Occipital lobe (tissue), 2 donors: ENCODE data around the gene SAMD11. TPM values are rescaled to one million over a fixed set of nuclear protein-coding genes. Genes with fewer than 3 reads are reported as not detected.

ENCODE experiments used
- DNase-seq: peaks from one replicate; lab custom pipeline; 2025; lab: John Stamatoyannopoulos, UW
- total RNA-seq: library from RNA; depleted of rRNA; stranded (reverse); fragments of >200 nt; gene quantifications from one replicate; pipeline ENCODE4 v1.2.3, GENCODE V29; 2014

The SAMD11 gene
- total RNA-seq, 1 donor from 2014 or later = 0.16 TPM

DNA sequence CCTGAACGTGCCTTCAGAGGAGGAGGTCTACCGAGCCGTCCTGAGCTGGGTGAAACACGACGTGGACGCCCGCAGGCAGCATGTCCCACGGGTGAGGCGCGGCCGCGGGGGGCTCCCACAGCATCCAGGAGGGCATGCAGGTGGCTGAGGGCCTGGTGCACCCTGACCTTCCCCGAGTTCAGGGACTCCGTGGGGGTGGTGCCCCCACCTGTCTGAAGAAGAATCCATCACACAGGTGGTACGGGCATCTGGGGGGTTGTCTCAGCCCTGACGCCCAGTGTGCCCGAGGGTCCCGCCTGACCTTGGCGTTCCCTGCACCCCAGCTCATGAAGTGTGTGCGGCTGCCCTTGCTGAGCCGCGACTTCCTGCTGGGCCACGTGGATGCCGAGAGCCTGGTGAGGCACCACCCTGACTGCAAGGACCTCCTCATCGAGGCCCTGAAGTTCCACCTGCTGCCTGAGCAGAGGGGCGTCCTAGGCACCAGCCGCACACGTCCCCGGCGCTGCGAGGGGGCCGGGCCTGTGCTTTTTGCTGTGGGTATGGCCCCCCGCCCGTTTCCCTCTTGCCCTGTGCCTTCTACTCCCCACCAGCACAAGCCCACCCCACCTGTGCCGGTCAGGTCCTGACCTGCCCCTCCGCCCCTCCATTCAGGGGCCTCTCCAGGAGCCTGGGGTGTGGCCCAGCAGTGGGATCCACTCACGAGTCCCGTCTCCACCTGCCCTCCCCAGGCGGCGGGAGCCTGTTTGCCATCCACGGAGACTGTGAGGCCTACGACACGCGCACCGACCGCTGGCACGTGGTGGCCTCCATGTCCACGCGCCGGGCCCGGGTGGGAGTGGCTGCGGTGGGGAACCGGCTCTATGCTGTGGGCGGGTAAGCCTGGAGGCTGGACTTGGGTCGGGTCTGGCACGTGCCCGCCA is 38.9 kb downstream of the SAMD11 start:
- no peak for DNase-seq

DNA sequence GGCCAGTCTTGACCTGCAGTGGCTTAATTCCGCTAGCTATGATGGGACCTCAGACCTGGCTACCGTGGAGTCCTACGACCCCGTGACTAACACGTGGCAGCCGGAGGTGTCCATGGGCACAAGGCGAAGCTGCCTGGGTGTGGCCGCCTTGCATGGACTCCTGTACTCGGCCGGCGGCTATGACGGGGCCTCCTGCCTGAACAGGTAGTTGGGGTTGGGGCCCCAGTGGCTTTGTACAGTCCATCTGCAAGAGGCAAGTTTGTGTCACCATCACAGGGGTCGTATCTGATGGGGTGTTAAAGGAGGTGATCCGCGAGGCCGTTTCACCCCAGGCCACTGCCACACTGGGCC is 39.6 kb downstream of the SAMD11 start:
- DNase-seq = no peak

DNA sequence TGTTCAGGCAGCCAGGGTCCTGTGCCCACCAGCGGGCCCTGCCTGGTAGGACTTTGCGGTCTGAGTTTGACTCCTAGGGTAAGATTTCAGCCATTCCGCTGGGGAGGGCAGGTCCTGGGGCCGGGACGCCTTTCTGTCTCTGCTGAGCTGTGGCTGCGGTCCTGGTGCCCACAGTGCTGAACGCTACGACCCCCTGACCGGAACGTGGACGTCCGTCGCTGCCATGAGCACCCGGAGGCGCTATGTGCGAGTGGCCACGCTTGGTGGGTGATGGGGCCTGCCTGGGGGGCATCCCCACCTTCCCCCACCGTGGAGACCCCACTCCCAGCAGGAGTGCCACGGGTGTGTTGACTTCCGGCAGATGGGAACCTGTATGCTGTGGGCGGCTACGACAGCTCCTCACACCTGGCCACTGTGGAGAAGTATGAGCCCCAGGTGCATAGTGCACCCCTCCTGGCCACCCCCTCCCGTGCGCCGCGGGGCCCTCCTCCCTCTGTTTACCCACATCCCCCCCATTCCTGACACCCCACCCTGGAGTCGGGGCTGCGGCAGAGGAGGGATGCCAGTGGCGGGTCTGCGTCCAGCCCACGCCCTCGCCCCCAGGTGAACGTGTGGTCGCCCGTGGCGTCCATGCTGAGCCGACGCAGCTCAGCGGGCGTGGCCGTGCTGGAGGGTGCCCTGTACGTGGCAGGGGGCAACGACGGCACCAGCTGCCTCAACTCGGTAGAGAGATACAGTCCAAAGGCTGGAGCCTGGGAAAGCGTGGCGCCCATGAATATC is 40.2 kb downstream of the SAMD11 start:
- no peak for DNase-seq

DNA sequence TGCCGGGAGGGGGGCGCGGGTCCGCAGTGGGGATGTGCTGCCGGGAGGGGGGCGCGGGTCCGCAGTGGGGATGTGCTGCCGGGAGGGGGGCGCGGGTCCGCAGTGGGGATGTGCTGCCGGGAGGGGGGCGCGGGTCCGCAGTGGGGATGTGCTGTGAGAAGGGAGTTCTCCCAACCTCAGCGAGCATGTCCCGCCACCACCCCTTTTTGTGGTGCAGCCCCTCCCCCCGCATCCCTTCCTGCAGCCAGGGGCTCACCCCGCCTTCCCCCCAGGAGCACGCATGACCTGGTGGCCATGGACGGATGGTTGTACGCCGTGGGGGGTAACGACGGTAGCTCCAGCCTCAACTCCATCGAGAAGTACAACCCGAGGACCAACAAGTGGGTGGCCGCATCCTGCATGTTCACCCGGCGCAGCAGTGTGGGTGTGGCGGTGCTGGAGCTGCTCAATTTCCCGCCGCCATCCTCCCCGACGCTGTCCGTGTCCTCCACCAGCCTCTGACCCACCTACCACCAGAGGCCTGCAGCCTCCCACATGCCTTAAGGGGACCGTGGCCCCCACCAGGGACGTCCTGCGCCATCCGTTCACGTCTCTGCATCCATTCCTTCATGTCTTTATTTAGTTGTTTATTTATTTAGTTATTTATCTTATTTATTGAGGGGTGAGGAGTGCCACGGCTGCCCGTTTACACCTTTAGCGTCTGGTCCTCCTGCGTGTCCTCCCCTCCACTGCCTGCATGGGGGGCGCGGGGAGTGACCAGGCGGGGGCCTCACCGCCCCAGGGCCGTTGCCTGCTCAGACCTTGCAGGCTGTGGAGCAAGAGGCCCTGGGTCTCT is 41.2 kb downstream of the SAMD11 start:
- no peak for DNase-seq

DNA sequence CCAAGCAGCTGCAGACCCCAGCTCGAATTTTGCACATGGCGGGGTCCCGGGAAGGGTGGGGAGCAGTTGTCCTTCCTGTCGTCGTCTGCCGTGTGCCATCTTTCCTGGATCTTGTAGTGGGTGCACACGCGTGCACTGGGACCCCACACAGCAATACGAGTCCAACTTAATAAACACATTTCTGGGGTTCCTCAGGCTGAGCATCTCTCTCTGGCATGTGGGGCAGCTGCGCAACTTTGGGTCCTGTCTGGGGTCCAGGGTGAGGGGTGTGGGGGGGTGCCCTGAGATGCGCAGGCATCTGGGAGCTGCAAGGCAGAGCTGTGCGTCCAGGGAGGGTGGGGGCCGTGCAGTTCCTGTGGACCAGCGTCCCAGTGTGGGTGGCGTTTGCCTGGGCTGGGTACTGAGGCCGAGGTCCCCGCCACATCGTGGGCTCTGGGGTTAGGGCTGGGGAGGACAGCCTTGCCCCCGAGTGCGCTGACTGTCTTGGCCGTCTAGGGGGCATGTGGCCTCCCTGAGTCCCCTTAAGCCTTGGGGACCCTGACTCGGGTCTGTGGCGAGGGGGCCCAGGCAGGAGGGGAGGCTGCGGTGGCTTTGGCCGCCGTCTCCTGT is 41.9 kb downstream of the SAMD11 start:
- no peak for DNase-seq

DNA sequence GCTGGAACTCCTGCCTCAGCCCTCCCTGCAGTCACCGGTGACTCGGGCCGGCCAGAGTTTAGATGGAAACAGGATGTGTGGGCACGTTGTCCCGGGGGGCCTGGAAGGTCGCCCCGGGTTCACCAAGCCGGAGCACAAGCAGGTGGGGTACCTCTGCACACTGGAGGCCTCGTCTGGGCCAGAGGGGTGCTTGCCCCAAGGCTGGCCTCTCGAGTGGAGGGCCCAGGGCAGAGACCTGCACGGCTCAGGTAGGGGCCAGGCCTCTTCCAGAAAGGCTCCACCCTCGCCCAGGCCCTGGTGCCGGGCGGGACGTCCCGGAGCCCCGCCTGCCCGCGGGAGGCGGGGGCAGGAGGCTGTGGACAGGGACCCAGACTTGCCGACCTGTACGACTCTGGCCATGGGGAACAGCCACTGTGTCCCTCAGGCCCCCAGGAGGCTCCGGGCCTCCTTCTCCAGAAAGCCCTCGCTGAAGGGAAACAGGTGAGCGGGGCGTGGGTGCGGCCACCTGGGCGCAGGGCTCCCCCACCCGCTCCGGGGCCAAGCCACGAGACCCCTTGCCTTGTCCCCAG is 42.5 kb downstream of the SAMD11 start, which contains the start of gene PLEKHN1:
PLEKHN1 (plus strand) TSS at position 348 of the 569 bp plus-strand sequence; CDS start at position 398, 50 bp downstream.
- no peak for DNase-seq

DNA sequence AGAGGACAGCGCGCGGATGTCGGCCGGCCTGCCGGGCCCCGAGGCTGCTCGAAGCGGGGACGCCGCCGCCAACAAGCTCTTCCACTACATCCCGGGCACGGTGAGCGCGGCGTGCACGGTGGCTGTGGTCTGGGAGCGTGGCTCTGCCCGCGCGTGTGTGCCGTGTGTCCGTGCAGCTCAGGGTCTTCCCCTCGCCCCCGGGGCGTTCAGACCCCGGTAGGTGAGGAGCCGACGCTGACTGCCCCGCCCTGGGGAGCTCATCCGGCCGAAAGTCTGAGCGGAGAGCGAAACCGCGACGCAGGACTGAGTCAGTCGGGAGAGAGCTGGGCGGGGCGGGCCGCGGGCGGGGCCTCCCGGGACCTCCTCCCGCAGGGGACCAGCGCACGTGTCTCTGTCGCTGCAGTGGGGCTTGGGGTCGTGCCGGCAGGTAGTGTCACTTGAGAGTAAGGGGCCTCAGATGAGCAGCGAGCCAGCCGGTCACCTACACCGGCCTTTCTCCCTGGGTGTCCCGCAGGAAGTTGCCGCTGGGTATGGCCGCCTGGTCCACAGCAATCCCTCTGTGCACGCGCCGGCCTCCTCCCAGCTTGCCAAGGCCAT is 43.1 kb downstream of the SAMD11 start:
- DNase-seq = peak; percentile 31

DNA sequence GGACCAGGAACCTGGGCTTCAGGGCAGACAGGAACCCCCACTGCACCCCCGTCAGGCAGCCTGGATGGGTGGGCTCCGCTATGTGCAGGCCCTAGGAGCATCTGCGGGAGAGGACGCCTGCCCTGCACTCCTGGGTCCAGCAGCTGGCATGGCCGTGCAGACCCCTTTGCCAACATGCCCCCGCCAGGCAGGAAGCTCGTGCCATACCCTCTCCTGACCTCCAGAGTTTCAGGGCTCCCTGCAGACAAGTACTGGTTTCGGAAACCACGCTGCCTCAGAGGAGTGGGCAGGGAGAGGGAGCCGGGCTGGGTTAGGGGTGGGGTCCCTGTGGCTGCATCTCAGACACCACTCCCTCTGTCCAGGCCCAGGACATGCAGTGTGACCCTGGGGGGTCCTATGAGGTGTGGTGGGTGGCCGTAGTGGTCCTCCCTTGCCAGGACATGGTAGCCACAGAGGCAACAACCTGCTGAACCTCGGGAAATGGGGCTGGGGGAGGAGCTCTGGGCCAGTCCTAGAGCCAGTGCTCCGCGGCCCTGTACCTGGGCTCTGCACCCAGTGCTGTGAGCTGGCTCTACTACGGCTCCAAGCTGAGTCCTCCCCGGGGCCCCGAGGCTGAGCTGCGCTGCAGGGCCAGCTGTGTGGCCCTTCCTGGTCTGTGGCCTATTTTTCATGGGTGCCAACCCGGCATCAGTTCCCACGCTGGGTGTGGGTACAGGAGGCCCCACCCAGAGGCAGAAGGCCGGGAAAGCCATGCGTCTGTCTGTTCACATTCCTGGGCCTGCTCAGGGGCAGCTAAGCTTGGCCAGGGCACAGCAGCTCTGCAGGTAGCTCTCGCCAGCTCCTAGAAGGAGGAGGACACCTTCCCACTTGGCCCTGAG is 44.0 kb downstream of the SAMD11 start:
- no peak for DNase-seq

DNA sequence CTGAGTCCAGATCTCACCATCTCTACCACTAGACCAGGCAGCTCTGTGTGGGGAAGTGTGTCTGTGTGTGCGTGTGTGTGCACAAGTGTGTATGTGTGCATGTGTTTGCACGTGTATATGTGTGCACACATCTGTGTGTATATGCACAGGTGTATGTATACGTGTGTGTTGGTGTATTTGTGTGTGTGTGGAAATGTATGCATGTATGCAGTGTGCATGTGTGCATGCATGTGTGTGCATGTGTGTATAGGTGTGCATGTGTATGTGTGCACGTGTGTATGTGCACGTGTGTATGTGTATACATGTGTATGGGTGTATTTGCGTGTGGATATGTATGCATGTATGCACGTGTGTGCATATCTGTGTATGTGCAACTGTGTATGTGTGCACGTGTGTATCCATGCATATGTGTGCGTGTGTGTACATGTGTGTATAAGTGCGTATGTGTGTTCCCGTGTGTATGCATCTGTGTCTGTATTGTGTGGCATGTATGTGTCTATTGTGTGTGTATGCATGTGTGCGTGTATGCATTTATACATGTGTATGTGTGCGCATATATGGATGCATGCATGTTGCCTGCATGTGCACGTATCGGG is 45.6 kb downstream of the SAMD11 start:
- no peak for DNase-seq

DNA sequence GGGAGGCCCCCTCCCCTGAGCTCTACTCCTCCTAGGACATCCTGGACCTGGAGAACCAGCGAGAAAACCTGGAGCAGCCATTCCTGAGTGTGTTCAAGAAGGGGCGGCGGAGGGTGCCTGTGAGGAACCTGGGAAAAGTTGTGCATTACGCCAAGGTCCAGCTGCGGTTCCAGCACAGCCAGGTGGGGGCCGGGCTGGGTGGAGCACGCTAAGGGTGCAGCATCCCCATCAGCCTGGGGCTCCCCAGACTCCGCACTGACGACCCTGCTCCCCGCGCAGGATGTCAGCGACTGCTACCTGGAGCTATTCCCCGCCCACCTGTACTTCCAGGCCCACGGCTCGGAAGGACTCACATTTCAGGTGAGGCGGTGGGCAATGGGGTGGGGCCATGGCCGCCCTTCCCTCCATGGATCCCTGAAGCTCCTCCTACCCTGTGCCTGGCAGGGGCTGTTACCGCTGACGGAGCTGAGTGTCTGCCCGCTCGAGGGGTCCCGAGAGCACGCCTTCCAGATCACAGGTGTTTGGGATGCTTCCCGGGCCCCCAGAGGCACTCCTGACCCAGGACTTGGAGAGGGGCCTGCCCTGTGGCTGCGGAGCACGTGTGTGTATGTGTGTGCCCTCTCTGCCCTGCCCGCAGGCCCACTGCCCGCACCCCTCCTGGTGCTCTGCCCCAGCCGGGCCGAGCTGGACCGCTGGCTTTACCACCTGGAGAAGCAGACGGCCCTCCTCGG is 46.7 kb downstream of the SAMD11 start:
- DNase-seq = no peak

DNA sequence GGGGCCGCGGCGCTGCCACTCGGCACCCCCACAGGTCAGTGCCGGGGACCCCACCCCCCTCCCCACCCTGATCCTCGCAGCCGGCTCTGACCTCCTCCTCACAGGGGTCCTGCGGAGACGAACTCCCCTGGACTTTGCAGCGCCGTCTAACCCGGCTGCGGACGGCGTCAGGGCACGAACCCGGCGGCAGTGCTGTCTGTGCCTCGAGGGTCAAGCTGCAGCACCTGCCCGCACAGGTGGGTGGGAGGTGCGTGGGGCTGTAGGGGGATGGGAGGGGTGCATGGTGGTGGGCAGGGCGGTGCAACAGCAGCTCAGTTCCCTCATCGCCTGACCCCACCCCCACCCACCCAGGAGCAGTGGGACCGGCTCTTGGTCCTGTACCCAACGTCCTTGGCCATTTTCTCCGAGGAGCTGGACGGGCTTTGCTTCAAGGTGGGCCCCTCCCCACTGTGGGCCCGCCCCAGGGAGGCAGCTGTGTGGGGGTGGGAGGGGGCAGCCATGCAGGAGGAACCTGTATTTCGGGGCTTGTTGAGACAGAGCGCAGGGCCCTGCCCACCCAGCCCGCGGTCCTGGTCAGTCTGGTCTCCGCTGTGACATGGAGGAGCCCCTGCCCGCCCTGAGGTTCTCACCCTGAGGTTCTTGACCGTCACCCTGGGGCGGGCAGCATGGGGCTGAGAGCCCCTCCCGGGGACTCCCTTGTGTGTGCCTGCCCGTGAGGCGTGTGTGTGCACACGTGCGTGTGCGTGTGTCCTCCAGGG is 47.4 kb downstream of the SAMD11 start:
- no peak for DNase-seq

DNA sequence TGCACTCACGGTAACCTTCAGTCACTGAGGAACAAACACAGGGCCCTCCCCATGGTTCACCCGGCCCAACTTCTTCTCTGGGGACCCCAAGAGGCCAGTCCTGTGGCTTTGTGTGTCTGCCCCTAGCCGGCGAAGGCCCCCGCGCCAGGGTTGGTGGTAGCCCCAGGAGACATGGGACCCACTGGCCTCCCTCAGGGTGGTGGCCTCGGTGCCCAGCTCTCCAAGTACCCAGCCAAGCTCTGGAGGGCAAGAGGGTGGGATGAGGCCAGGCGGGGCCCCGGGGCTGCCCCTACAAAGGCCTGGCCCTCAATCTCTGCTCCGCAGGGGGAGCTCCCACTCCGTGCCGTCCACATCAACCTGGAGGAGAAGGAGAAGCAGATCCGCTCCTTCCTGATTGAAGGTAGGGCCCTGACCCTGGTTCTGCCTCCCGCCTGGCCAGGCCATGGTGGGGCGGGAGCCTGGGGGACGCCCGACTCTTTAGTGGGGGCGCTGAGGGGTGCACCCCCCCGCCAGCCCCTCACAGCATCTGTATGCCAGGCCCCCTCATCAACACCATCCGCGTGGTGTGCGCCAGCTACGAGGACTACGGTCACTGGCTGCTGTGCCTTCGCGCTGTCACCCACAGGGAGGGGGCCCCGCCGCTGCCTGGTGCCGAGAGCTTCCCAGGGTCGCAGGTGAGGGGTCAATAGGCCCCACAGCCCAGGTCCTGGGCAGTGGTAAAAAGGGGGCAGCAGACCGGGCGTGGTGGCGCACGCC is 48.2 kb downstream of the SAMD11 start:
- no peak for DNase-seq

DNA sequence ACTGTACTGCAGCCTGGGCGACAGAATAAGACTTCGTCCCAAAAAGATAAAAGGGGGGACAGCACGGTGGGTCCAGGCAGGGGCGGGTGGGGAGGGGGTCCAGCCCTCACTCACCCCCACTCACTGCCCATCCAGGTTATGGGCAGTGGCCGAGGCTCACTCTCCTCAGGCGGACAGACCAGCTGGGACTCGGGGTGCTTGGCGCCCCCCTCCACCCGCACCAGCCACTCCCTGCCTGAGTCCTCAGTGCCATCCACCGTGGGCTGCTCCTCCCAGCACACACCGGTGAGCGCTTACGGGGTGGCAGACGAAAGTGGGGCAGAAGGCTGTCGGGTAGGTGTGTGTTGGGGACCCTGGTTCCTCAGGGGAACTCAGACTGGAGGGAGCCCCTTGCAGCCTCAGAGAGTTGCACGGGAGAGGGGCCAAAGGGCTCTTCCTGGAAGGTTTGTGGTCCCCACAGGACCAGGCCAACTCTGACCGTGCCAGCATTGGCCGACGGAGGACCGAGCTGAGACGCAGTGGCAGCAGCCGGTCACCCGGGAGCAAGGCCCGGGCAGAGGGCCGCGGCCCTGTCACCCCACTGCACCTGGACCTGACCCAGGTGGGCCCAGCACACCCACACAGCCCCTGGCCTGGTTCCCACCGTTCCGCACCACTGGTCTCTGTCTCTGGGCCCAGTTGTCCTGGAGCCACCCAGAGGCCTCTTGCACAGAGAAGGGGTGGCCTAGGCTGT is 49.2 kb downstream of the SAMD11 start:
- no peak for DNase-seq

DNA sequence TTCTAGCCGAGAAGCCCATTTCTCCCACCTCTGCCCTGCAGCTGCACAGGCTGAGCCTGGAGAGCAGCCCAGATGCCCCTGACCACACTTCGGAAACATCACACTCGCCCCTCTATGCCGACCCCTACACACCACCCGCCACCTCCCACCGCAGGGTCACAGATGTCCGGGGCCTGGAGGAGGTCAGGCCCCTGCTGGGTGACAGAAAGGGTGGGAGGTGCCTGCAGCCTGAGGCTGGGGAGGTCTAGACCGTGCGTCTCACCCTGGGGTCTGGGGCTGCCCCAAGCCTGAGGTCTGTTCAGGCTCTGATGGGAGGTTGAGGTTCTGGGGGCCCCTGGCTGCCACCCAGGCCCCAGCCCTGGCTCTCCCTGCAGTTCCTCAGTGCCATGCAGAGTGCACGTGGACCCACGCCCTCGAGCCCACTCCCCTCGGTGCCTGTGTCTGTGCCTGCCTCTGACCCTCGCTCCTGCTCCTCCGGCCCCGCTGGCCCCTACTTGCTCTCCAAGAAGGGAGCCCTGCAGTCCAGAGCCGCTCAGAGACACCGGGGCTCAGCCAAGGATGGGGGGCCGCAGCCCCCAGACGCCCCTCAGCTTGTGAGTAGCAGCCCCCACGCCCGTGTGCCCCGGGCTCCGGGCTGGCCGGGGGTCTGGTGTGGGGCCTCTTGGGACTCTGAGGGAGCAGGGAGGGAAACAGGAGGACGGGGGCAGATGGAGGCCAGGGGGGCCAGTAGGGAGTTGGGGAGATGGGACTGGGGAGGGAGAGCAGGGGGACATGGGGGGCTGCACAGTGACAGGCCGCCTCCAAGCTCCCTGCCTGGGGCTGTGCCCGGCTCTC is 50.0 kb downstream of the SAMD11 start:
- DNase-seq = no peak

DNA sequence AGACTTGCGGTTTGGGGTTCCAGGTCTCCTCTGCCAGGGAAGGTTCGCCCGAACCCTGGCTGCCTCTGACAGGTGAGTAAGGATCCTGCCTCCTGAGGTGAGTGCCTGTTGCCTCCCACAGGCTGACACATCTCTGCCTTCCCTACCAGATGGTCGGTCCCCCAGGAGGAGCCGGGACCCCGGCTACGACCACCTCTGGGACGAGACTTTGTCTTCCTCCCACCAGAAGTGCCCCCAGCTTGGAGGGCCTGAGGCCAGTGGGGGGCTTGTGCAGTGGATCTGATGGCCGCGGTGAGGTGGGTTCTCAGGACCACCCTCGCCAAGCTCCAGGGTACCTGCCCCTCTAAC is 50.5 kb downstream of the SAMD11 start:
- DNase-seq = no peak
